Left ventricle myocardium superior (tissue), 1 donor: ENCODE results near the gene KYNU. TPM values are rescaled to one million over a fixed set of nuclear protein-coding genes. Genes with fewer than 3 reads are reported as not detected.
"Not testable (repeated sequence)": the region's sequence is repeated elsewhere in the genome, so short reads cannot be mapped to it uniquely, and the experiment has no call there.

Experiments
- ATAC-seq: fragments of 200-7000 bp; cut with Tn5 transposase; one replicate; pipeline ENCODE4 v1.9.1; 2020; ENCODE audit warnings: mild to moderate bottlenecking, moderate library complexity
- DNase-seq: peaks from one replicate; pipeline ENCODE4 v3.0.0-alpha.2; 2020
- intact Hi-C: fragments of 100-400 bp; cut with micrococcal nuclease; formaldehyde crosslinking; loops from one replicate; pipeline ENCODE4 v1.11.0; 2022
- total RNA-seq: library from RNA; stranded (reverse); fragmentation: NEBNext Ultra II Directional; extraction: Animal tissue kit (Norgen Biotek cat#: 25700); gene quantifications from one replicate; pipeline ENCODE4 v1.2.1, GENCODE V29; 2021
- donor health status: DM: no; HTN: yes; CAD: no; lungs with severe emphysema.

KYNU gene
- total RNA-seq, 1 donor from 2014 or later: 1.4 TPM

GRCh38 chr2:142987044-142987443, 109.6 kb downstream of the KYNU start:
- ATAC-seq (no peak), DNase-seq (no peak)
- intact Hi-C loops: no loop called here

GRCh38 chr2:142989273-142990204, 112.1 kb downstream of the KYNU start:
- intact Hi-C loops: no loop called here
- ATAC-seq (no peak), DNase-seq (no peak)

DNA sequence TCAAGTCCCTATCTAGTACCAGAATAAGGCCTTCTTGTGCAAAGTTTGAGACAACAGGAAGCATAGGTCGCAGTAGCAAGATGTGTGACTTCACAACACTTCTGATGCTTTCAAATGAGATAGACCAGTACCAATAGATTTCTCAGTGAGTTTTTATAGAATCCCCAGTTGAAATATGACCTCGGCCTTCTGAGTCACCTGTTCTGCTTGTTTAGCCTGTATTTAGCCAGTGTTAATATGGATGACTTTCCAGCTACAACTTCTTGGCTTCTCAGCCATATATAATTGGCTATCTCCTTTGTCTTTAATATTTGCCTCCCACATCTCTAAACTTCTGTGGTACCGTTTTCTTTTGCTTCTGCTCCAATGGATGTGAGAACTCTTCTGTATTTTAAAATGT, 113.8 kb downstream of the KYNU start:
- DNase-seq: no peak
- no peak for ATAC-seq
- intact Hi-C loops: no loop called here

DNA sequence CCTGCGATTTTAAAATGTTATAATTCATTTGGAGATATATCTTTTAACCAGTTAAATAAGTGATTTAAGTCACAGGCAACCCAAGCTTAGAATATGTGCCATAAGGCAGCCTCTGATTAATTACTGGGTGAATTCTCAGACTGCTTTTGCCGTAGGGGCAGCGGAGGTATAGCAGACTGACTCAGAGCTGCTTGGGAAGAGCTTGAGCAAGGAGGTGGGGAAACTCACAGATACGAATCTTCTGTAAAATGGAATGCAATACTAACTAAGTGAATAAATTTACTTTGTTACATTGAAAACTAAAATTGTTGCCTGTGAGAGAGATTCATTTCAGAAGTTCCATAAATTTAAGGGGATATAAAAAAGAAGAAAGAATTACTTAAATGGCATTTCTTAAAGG, 115.4 kb downstream of the KYNU start:
- intact Hi-C loops: no loop called here
- DNase-seq (no peak), ATAC-seq (no peak)

DNA sequence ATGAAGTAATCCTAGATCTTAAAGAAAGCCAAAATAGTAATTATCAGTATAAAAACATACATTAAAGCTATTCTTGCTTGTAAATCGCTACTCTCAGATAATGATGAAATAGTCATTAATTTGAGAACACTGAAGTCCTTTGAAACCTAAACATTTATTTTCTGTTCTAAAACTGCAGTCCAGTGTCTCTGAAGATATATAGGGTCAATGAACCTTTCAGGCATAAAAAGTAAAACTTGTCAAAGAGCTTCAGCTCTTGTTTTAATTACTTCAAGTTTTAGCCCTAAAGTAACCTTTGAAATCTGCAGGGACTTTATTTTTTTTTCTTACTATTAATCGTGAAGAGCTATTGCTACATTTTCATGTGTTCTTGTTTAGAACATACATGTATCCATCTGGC, 116.3 kb downstream of the KYNU start:
- intact Hi-C loops: no loop called here
- DNase-seq (no peak), ATAC-seq (no peak)

DNA sequence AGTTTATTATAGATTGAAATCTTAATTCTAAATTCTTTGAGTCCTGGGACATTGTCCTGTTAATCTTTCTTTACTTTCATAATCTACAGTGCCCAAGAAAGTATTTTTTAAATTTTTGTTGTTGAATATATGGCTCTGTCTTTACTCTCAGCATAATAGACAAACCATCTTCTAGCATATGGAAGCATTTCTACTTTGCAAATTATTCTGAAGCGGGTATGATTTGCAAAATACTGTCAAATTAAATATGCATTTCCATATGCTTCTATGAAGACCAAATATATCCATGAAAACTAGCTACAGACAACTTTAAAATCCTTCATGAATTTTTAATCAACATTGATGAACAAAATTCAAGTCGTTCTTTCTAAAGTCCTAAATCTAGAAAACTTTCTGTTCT, 117.2 kb downstream of the KYNU start:
- no peak for DNase-seq
- intact Hi-C loops: no loop called here
- ATAC-seq: no peak

DNA sequence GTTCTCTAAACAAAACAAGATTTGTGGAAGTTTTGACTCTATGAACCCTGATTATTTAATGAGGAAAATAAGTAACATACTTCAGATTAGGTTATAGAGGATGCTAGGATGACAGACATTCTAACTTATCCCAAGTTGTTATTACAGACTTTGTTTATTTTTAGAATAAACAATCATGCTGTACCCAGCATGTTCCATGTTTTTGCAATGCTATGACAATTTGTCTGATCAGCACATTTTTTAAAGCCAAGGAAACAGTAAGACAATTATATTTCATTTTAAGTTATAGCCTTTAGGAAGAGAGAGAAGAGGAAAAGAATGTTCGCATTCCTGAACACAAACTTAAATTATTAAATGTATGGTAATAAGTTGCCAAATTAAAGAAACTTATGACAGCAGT, 119.8 kb downstream of the KYNU start:
- ATAC-seq: no peak
- intact Hi-C loops: no loop called here
- DNase-seq: no peak

DNA sequence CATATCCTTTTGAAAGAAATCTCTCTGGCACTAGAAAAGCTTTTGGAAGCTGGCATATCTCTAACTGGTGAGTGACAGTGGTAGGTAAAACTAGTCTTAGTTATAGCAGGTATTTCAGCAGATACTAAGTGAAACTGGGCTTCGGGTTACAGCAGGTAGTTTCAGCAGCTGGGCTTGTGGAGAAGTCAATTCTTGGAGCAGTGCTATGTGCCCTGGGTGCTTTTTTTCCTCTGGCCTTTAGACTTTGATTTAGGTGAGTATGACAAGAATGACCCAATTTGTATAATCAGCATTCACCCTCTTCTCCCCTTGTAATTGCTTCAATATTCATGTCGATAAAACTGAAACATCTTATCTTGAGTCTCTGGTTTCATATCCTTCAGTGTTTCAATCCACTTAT, 123.1 kb downstream of the KYNU start:
- ATAC-seq: no peak
- intact Hi-C loops: no loop called here
- no peak for DNase-seq

GRCh38 chr2:143001501-143001900, 124.0 kb downstream of the KYNU start:
- ATAC-seq (no peak), DNase-seq (no peak)
- intact Hi-C loops: no loop called here

DNA sequence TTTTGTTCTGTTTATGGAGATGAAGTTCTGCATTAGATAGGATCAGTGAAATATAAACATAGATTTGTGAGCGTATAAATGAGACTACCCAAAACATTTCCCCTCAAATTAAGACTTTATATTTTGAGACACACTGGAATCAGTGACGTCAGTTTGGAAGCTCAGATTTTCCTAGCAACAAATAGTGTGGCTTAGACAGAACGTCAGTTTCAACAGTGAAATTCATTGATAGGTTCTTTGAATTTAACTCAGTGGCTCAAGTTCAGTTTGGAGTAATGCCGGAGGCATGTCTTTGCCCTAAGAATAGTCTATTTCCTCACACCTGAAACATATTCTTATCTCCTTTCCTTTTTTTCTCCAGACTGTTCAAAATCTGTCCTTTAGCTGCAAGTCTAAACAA, 138.2 kb downstream of the KYNU start:
- ATAC-seq (no peak), DNase-seq (no peak)
- intact Hi-C loops: no loop called here

- ATAC-seq: peak; percentile 51
- intact Hi-C loops: no loop called here
- DNase-seq: peak; percentile 29
Observed at GRCh38 chr2:143026411-143027054, 149.1 kb downstream of the KYNU start.

GRCh38 chr2:143029141-143029540, 151.7 kb downstream of the KYNU start:
- ATAC-seq (no peak), DNase-seq (no peak)
- intact Hi-C loops: no loop called here

- intact Hi-C loops: no loop called here
- DNase-seq (no peak), ATAC-seq (no peak)
Observed at GRCh38 chr2:143030127-143030526, 152.7 kb downstream of the KYNU start.

GRCh38 chr2:143034292-143035074, 157.0 kb downstream of the KYNU start:
- ATAC-seq (peak; percentile 73), DNase-seq (no peak)
- intact Hi-C loops: no loop called here

DNA sequence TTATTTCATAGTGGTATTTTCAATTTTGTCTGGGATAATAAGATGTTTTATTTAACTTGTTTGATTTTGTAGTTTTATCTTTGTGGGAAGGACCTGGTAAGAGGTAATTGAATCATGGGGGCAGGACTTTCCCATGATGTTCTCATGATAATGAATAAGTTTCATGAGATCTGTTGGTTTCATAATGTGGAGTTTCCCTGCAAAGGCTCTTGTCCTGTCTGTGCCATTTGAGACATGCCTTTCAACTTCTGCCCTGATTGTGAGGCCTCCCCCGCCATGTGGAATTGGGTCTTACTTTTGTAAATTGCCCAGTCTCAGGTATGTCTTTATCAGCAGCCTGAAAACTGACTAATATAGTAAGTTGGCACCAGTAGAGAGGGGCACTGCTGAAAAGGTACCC, 174.0 kb downstream of the KYNU start:
- ATAC-seq (no peak), DNase-seq (no peak)
- intact Hi-C loops: no loop called here

DNA sequence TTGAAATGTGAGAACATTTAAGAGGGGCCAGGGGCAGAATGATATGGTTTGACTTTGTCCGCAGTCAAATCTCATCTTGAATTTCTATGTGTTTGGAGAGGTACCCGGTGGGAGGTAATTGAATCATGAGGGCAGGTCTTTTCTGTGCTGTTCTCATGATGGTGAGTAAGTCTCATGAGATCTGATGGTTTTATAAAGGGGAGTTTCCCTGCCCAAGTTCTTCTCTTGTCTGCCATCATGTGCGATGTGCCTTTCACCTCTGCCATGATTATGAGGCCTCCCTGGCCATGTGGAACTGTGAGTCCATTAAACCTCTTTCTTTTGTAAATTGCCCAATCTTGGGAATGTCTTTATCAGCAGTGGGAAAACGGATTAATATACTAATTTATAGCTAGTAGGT, 176.0 kb downstream of the KYNU start:
- intact Hi-C loops: not testable (repeated sequence)

DNA sequence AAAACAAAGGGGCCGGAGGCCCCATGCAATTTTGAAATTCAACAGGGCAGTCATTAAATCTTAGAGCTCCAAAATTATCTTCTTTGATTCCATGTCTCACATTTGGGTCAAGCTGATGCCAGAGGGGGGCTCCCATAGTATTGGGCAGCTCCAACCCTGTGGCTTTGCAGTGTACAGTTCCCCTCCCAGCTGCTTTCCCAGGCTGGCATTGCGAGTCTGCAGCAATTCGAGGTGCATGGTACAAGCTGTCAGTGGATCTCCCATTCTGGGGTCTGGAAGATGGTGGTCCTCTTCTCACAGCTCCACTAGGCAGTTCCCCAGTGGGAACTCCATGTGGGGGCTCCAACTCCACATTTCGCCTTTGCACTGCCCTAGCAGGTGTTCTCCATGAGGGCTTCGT, 179.1 kb downstream of the KYNU start:
- DNase-seq: no peak
- intact Hi-C loops: no loop called here
- ATAC-seq: no peak

More for the DNA sequence above, 176.0 kb downstream of the KYNU start:
- DNase-seq, ATAC-seq: not testable (repeated sequence)

DNA sequence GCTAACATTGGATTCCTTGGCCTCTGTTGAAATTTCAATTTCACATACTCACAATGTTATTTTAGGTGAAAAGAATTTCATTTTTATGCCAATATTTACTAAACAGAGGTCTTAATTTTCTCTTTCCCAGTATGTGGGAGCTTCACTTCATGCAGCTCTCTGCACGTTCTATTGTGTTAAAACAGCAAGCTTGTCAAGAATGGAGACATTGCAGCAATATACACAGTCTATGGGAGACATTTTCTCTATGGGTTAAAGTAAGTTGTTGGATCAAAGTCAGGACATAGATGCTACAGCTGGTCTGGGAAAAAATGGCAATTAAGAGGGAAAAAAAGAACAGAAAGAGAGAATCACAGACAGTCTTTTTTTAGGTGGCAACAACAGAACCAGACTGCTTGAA, 181.4 kb downstream of the KYNU start:
- ATAC-seq (no peak), DNase-seq (no peak)
- intact Hi-C loops: no loop called here

- intact Hi-C loops: no loop called here
- ATAC-seq (no peak), DNase-seq (no peak)
Observed at GRCh38 chr2:143063612-143064200, 186.2 kb downstream of the KYNU start.

GRCh38 chr2:143068094-143068493, 190.6 kb downstream of the KYNU start:
- intact Hi-C loops: no loop called here
- no peak for ATAC-seq
- DNase-seq: no peak
